Hepatocyte (in vitro differentiated cells): ENCODE results near the gene TAGLN.

Experiments used
- EZH2 ChIP-seq: fragments of 200-600 bp; sonication (generic); IDR thresholded peaks from 2 replicates; pipeline ENCODE4 v1.6.1; 2016; ENCODE audit warnings: antibody characterized with exemption, mild to moderate bottlenecking, borderline replicate concordance
- EZH2phosphoT487 ChIP-seq: fragments of 200-600 bp; sonication (generic); IDR thresholded peaks from one replicate; pipeline ENCODE4 v1.6.1; 2018; ENCODE audit warnings: antibody characterized with exemption, mild to moderate bottlenecking, low read depth, moderate library complexity; ENCODE audit not compliant: unreplicated experiment, severe bottlenecking
- TF ChIP-seq, protein P1 (sequence below): fragments of 200-600 bp; sonication (generic); IDR thresholded peaks from 2 replicates; pipeline ENCODE4 v1.5.1; 2016; ENCODE audit warnings: antibody characterized with exemption, mild to moderate bottlenecking; ENCODE audit not compliant: poor library complexity

DNA sequence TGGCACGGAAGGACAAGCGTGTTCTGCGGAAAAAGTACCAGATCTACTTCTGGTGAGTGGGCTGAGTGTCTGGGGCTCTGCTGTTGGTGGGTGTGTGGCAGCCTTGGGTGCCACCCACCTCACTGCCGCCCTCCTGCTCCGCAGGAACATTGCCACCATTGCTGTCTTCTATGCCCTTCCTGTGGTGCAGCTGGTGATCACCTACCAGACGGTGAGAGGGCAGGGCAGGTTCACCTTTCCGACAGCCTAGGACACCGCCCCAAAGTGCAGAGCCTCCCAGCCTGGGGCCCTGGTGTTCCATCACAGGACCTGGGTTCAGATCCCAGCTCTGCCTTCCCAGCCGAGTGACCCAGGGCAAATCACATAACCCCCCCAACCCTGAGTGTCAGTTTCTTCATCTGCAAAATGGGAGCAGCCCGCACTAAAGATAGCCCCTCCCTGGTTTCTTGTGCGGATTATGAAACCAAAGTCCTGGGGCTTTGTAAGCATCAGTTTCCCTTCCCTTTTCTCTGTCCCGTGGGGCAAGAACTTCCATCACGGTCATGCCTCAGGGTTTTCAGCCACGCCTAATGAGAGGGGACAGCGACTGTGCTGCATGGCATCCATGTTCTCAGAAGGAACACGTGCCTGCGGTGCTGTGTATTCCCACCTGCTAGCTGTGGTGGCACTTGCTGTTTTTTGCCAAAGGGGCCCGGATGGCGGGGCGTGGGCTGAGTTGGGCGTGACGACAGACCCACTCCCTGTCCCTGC is 9.8 kb upstream of the TAGLN start:
- TF ChIP-seq, protein P1, sequence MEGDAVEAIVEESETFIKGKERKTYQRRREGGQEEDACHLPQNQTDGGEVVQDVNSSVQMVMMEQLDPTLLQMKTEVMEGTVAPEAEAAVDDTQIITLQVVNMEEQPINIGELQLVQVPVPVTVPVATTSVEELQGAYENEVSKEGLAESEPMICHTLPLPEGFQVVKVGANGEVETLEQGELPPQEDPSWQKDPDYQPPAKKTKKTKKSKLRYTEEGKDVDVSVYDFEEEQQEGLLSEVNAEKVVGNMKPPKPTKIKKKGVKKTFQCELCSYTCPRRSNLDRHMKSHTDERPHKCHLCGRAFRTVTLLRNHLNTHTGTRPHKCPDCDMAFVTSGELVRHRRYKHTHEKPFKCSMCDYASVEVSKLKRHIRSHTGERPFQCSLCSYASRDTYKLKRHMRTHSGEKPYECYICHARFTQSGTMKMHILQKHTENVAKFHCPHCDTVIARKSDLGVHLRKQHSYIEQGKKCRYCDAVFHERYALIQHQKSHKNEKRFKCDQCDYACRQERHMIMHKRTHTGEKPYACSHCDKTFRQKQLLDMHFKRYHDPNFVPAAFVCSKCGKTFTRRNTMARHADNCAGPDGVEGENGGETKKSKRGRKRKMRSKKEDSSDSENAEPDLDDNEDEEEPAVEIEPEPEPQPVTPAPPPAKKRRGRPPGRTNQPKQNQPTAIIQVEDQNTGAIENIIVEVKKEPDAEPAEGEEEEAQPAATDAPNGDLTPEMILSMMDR: no peak
- no peak for TF ChIP-seq EZH2
- TF ChIP-seq EZH2phosphoT487: no peak
